GM21447 (cell line): Measurements from ENCODE around the gene EHD1.
"Not testable (repeated sequence)": the region's sequence is repeated elsewhere in the genome, so short reads cannot be mapped to it uniquely, and the experiment has no call there.

Source experiments
- ATAC-seq: cut with Tn5 transposase; IDR thresholded peaks from one replicate; pipeline ENCODE4 v1.9.1; 2021; ENCODE audit not compliant: unreplicated experiment

Gene EHD1

GRCh38 chr11:64859542-64860414, 18.6 kb downstream of the EHD1 start:
- peak; percentile 67 for ATAC-seq

- peak; percentile 22 for ATAC-seq
Measured at GRCh38 chr11:64858467-64859263, 19.8 kb downstream of the EHD1 start.

- ATAC-seq, result no peak
Measured at GRCh38 chr11:64857485-64857884, 20.9 kb downstream of the EHD1 start.

GRCh38 chr11:64856382-64857227, 21.8 kb downstream of the EHD1 start:
- ATAC-seq, result no peak

GRCh38 chr11:64855596-64856304, 22.7 kb downstream of the EHD1 start:
- ATAC-seq, result no peak

- ATAC-seq, result no peak
Measured at GRCh38 chr11:64854534-64855502, 23.6 kb downstream of the EHD1 start.

- no peak for ATAC-seq
Measured at GRCh38 chr11:64854157-64854533, 24.3 kb downstream of the EHD1 start.

- ATAC-seq, result no peak
Measured at GRCh38 chr11:64853709-64854108, 24.7 kb downstream of the EHD1 start.

- ATAC-seq, result no peak
Measured at GRCh38 chr11:64852804-64853509, 25.5 kb downstream of the EHD1 start.

- ATAC-seq, result peak; percentile 11
Measured at GRCh38 chr11:64851831-64852351, 26.5 kb downstream of the EHD1 start.

- ATAC-seq, result peak; percentile 64
Measured at GRCh38 chr11:64850979-64851567, 27.3 kb downstream of the EHD1 start.

- ATAC-seq, result no peak
Measured at GRCh38 chr11:64849598-64850356, 28.6 kb downstream of the EHD1 start.

GRCh38 chr11:64848826-64849597, 29.4 kb downstream of the EHD1 start:
- ATAC-seq, result no peak

GRCh38 chr11:64848214-64848825, 30.1 kb downstream of the EHD1 start:
- ATAC-seq, result no peak

- ATAC-seq, result no peak
Measured at GRCh38 chr11:64846998-64847666, 31.3 kb downstream of the EHD1 start.

- not testable (repeated sequence) for ATAC-seq
Measured at GRCh38 chr11:64845776-64846129, 32.7 kb downstream of the EHD1 start.
